K562 (cell line): ENCODE data around the gene FRAT1. TPM values are rescaled to one million over a fixed set of nuclear protein-coding genes. Genes with fewer than 3 reads are reported as not detected.

Source experiments
- CBX1 ChIP-seq: sonication (generic); IDR thresholded peaks from 2 replicates; pipeline ENCODE4 v1.6.1; 2016; ENCODE audit warnings: antibody characterized with exemption, low read depth, mild to moderate bottlenecking
- CBX8 ChIP-seq: fragments of 200-600 bp; sonication (generic); IDR thresholded peaks from 2 replicates; pipeline ENCODE4 v1.6.1; 2012; ENCODE audit warnings: borderline replicate concordance, mixed run types, low read depth, mild to moderate bottlenecking, moderate library complexity, mixed read lengths, low read length, control low read depth, inconsistent platforms; ENCODE audit not compliant: poor library complexity, severe bottlenecking; ENCODE audit errors: extremely low read depth
- CEBPB ChIP-seq: fragments of 450-650 bp; IDR thresholded peaks from 2 replicates; pipeline ENCODE4 v1.6.1; 2016; ENCODE audit warnings: missing genetic modification characterization, missing compliant biosample characterization
- EZH2 ChIP-seq: IDR thresholded peaks from 2 replicates; pipeline ENCODE4 v1.6.1; 2012; ENCODE audit warnings: low read depth, mild to moderate bottlenecking, inconsistent platforms, low read length, borderline replicate concordance
- FOSL1 ChIP-seq: fragments of 200-800 bp; sonication (Bioruptor generic); conservative IDR thresholded peaks from 2 replicates; pipeline ENCODE4 v1.6.1; 2016; ENCODE audit warnings: missing genetic modification characterization, missing compliant biosample characterization
- FOXK1 ChIP-seq: sonication (generic); formaldehyde crosslinking; IDR thresholded peaks from 2 replicates; pipeline ENCODE4 v1.8.0; 2022; ENCODE audit warnings: missing genetic modification reagents, mild to moderate bottlenecking, borderline replicate concordance
- GATAD2B ChIP-seq: fragments of 450-650 bp; IDR thresholded peaks from 2 replicates; pipeline ENCODE4 v1.6.1; 2017; ENCODE audit warnings: mild to moderate bottlenecking, borderline replicate concordance
- HMG20A ChIP-seq: fragments of 450-650 bp; formaldehyde crosslinking; conservative IDR thresholded peaks from 2 replicates; pipeline ENCODE4 v1.4.0; 2020; ENCODE audit warnings: mild to moderate bottlenecking, mixed read lengths
- HNRNPLL ChIP-seq: fragments of 200-400 bp; formaldehyde crosslinking; IDR thresholded peaks from 2 replicates; pipeline ENCODE4 v1.6.1; 2017; ENCODE audit warnings: low read length, low read depth, mild to moderate bottlenecking; ENCODE audit not compliant: poor library complexity, severe bottlenecking
- KAT8 ChIP-seq: fragments of 450-650 bp; IDR thresholded peaks from 2 replicates; pipeline ENCODE4 v1.6.1; 2016; ENCODE audit warnings: low read depth, mild to moderate bottlenecking
- KDM1A ChIP-seq, 2 experiments: fragments of 450-650 bp; IDR thresholded peaks; 2 replicates each; pipeline ENCODE4 v1.6.1; 2016; ENCODE audit warnings: mild to moderate bottlenecking in 2 of 2
- KLF6 ChIP-seq: fragments of 250-450 bp; sonication (Bioruptor Pico); IDR thresholded peaks from 2 replicates; pipeline ENCODE4 v1.4.0; 2020; ENCODE audit warnings: mild to moderate bottlenecking, moderate library complexity, borderline replicate concordance
- MAFG ChIP-seq: fragments of 450-650 bp; conservative IDR thresholded peaks from 2 replicates; pipeline ENCODE4 v1.6.1; 2016; ENCODE audit warnings: missing genetic modification characterization, missing compliant biosample characterization
- PCBP1 ChIP-seq: fragments of 200-400 bp; formaldehyde crosslinking; IDR thresholded peaks from 2 replicates; pipeline ENCODE4 v1.6.1; 2018; ENCODE audit warnings: mild to moderate bottlenecking, low read depth, low read length; ENCODE audit not compliant: poor library complexity, severe bottlenecking
- POLR2AphosphoS5 ChIP-seq: IDR thresholded peaks from 2 replicates; pipeline ENCODE4 v1.6.1; 2011; ENCODE audit warnings: mild to moderate bottlenecking, low read depth, low read length, moderate library complexity; ENCODE audit not compliant: control insufficient read depth, insufficient read depth
- RERE ChIP-seq: sonication (generic); formaldehyde crosslinking; IDR thresholded peaks from 2 replicates; pipeline ENCODE4 v1.8.0; 2023; ENCODE audit warnings: missing genetic modification reagents, mild to moderate bottlenecking, borderline replicate concordance
- SREBF2 ChIP-seq: sonication (generic); formaldehyde crosslinking; IDR thresholded peaks from 2 replicates; pipeline ENCODE4 v1.4.0; 2020; ENCODE audit warnings: mild to moderate bottlenecking, missing genetic modification reagents
- STAT5A ChIP-seq: IDR thresholded peaks from 2 replicates; pipeline ENCODE4 v1.6.1; 2012; ENCODE audit warnings: low read length, inconsistent platforms, borderline replicate concordance
- TAF9B ChIP-seq: fragments of 450-650 bp; IDR thresholded peaks from 2 replicates; pipeline ENCODE4 v1.6.1; 2018; ENCODE audit warnings: mild to moderate bottlenecking; ENCODE audit not compliant: partially characterized antibody
- TRIM28 ChIP-seq: fragments of 450-650 bp; IDR thresholded peaks from 2 replicates; pipeline ENCODE4 v1.6.1; 2017
- ZNF282 ChIP-seq: sonication (generic); formaldehyde crosslinking; IDR thresholded peaks from 2 replicates; pipeline ENCODE4 v1.8.1; 2023; ENCODE audit warnings: missing genetic modification reagents
- ZNF830 ChIP-seq: fragments of 250-450 bp; sonication (Bioruptor Pico); IDR thresholded peaks from 2 replicates; pipeline ENCODE4 v1.5.0; 2021; ENCODE audit warnings: mild to moderate bottlenecking
- polyA plus RNA-seq, 8 experiments: library from polyadenylated mRNA; depleted of rRNA in 4 of 8; stranded (reverse) in 5 of 8; unstranded in 3 of 8; fragments of >200 nt; fragmentation: Nextera tagmentation in 2 of 8; fragmentation: Illumina TruSeq in 1 of 8; extraction: Ambion mirVana in 2 of 8; extraction: Trizol in 1 of 8; gene quantifications; 2 replicates each; pipeline versions ENCODE4 v1.2.1 to v1.2.3, GENCODE V29; 2011 to 2014; ENCODE audit warnings: inconsistent platforms in 1 of 8, missing spikeins in 1 of 8
- total RNA-seq, 7 experiments: library from RNA; depleted of rRNA in 6 of 7; stranded (reverse); fragments of >200 nt in 6 of 7; fragmentation: Illumina TruSeq in 2 of 7; extraction: Trizol in 2 of 7; gene quantifications; 2 replicates each; pipeline versions ENCODE4 v1.2.1 to v1.2.3, GENCODE V29; 2011 to 2021; ENCODE audit warnings: low replicate concordance in 1 of 7
- TF ChIP-seq, protein P1 (sequence below): fragments of 450-650 bp; formaldehyde crosslinking; conservative IDR thresholded peaks from 2 replicates; pipeline ENCODE4 v1.4.0; 2022; ENCODE audit warnings: mild to moderate bottlenecking, missing genetic modification characterization

FRAT1 gene
- total and polyA plus RNA-seq, 9 of the 15 experiments (the other 6 are each of a cell fraction or from before 2014, with no cell fraction given) = 0.11 to 4.6 (median 1.4) TPM

GRCh38 chr10:97297556-97298222, 21.4 kb upstream of the FRAT1 start (continued):
- TF ChIP-seq, protein P1, sequence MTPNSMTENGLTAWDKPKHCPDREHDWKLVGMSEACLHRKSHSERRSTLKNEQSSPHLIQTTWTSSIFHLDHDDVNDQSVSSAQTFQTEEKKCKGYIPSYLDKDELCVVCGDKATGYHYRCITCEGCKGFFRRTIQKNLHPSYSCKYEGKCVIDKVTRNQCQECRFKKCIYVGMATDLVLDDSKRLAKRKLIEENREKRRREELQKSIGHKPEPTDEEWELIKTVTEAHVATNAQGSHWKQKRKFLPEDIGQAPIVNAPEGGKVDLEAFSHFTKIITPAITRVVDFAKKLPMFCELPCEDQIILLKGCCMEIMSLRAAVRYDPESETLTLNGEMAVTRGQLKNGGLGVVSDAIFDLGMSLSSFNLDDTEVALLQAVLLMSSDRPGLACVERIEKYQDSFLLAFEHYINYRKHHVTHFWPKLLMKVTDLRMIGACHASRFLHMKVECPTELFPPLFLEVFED = no peak
- TF ChIP-seq SREBF2 (CRISPR knock-in tag) = no peak
- TF ChIP-seq HMG20A (CRISPR knock-in tag) = no peak
- no peak for TF ChIP-seq ZNF830 (CRISPR knock-in tag)
- TF ChIP-seq ZNF282 (CRISPR knock-in tag) = no peak
- TF ChIP-seq EZH2 = no peak
- TF ChIP-seq PCBP1 = no peak
- TF ChIP-seq MAFG (tag) = no peak
- peak; percentile 65; the same call in 1 of the 2 replicates for TF ChIP-seq STAT5A
- no peak for TF ChIP-seq RERE
- TF ChIP-seq TAF9B = peak; percentile 48
- no peak for TF ChIP-seq FOSL1
- TF ChIP-seq KDM1A (IDR thresholded peaks at IDR 0.05) = peak; percentile 59 to 76
- no peak for TF ChIP-seq KLF6
- no peak for TF ChIP-seq FOXK1 (CRISPR knock-in tag)
- TF ChIP-seq KAT8 = no peak
- TF ChIP-seq HNRNPLL = no peak
- TF ChIP-seq CBX8 = no peak
- peak; percentile 39; the same call in 1 of the 2 replicates for TF ChIP-seq GATAD2B
- peak; percentile 98 for TF ChIP-seq CEBPB (tag)
- peak; percentile 83 for TF ChIP-seq POLR2AphosphoS5
- no peak; the same call in 1 of the 2 replicates for TF ChIP-seq TRIM28
- no peak for TF ChIP-seq CBX1
